ENCODE measurements around the gene FKBP10. TPM values are rescaled to one million over a fixed set of nuclear protein-coding genes. Genes with fewer than 3 reads are reported as not detected.

Gene FKBP10
- total RNA-seq, 2 experiments from 2014 or later, result not detected

DNA sequence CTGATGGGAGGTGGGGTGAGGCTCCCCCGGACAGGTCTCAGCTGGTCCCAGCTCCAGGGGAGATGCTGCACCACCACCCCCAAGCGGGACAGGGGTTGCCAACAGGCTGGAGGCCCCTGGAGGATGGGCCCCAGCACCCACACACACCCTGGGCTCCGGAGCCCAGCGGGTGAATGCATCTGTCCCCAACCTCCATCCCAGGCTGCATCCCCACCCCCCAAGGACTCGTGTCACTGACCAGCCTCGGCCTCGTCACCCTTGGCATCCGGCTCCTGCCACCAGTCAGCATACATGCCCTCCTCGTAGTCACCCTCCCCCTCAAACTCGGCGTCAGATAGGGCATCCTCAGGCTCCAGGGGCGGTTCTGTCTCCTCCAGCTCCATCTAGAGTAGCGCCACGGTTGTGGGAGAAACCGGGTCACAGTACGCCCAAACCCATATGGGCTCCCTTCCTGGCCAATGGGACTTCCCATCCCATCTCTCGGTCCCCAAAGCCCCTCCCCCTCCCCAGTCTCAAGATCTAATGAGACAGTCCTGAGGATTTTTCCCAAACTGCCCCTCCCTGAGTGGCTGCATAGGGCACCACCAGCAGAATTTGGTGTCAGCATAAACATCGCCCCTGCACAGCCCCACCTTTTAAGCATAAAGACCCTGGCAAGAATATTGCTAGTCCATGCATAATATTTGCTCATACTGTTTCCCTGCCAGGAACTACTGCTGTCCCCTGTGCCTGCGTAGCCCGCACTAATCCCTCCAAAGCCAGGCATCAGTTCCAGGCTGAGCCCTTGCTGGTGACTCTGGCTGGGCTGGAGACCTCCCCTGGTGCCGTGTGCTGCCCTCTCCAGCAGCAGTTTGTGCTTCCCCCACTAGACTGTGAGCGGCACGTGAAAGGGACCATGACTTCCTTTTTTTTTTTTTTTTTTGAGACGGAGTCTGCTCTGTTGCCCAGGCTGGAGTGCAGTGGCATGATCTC is 9.5 kb upstream of the FKBP10 start:
- intact Hi-C loops (cut with DNase I, micrococcal nuclease), result no loop called here

DNA sequence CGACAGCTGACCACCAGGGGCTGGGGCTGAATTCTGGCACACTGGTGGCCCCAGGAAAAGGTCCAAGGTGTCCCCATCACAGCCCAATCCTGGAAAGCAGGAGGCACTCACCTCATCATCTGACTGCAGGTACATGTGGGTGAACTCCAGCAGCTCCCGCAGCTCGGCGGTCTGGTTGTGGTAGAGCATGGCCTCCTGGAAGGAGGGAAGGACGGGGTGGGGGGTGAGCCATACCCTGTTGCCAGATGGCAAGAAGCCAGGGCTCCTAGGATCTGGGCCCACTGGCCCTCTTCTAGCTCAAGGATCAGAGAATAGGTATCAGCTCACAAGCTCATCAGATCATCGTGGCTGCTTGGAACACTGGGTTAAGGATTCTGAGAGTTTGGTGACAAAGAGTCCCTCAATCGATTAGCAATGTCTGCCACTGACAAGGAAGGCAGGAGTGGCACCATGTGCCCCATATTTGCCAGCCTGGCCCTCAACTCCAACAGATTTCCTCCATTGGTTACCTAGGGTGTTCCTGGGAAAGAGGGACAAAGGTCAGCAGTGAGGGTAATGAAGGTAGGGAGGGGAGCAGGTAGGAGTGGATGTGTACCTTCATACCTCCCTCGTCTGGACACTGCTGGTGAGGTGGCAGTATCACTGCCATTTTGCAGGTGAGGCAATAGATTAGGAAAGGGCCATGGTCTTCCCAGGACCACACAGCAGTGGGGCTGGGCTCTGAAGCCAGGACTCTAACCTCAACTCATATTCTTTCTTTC is 5.9 kb upstream of the FKBP10 start:
- ATAC-seq (ENCODE audit: poor library complexity) (no peak), DNase-seq (no peak)
- Mint-ChIP-seq H3K9me3 (no peaks in the 10 kb centered on the region), H3K4me1 (ENCODE audit: low read depth) (peaks cover 14% of the 10 kb centered on the region), H3K27me3 (no peaks in the 10 kb centered on the region), H3K4me3 (no peak overlapping the region), H3K36me3 (ENCODE audit: low read depth) (peaks cover 7% of the 10 kb centered on the region), H3K27ac (no peak overlapping the region)
- ChIA-PET CTCF (no interaction called here), POLR2A (no interaction called here)
- intact Hi-C loops (cut with DNase I, micrococcal nuclease), result no loop called here
- H3K27me3 ChIP-seq (ENCODE audit: control insufficient read depth in 1 of 2, insufficient read depth in 2 of 2, low read length in 2 of 2), result no peaks in the 10 kb centered on the region
- TF ChIP-seq, protein P1, sequence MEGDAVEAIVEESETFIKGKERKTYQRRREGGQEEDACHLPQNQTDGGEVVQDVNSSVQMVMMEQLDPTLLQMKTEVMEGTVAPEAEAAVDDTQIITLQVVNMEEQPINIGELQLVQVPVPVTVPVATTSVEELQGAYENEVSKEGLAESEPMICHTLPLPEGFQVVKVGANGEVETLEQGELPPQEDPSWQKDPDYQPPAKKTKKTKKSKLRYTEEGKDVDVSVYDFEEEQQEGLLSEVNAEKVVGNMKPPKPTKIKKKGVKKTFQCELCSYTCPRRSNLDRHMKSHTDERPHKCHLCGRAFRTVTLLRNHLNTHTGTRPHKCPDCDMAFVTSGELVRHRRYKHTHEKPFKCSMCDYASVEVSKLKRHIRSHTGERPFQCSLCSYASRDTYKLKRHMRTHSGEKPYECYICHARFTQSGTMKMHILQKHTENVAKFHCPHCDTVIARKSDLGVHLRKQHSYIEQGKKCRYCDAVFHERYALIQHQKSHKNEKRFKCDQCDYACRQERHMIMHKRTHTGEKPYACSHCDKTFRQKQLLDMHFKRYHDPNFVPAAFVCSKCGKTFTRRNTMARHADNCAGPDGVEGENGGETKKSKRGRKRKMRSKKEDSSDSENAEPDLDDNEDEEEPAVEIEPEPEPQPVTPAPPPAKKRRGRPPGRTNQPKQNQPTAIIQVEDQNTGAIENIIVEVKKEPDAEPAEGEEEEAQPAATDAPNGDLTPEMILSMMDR (IDR thresholded peaks at IDR 0.05), result no peak
- no peaks in the 10 kb centered on the region for H3K9me3 ChIP-seq (ENCODE audit: control insufficient read depth in 1 of 2, insufficient read depth in 1 of 2, low read length in 2 of 2)
- H3K4me3 ChIP-seq (ENCODE audit: low read length), result no peak overlapping the region
- H3K4me1 ChIP-seq (ENCODE audit: insufficient read depth, low read length), result peaks cover 22% of the 10 kb centered on the region
- H3K36me3 ChIP-seq (ENCODE audit: insufficient read depth, low read length), result no peaks in the 10 kb centered on the region
- no peak overlapping the region for H3K27ac ChIP-seq (ENCODE audit: low read depth in 1 of 2, low read length in 2 of 2)

More for the DNA sequence above, 9.5 kb upstream of the FKBP10 start:
- Histone ChIP-seq H3K4me3 (ENCODE audit: low read length) (no peak overlapping the region), H3K9me3 (ENCODE audit: control insufficient read depth in 1 of 2, insufficient read depth in 1 of 2, low read length in 2 of 2) (no peaks in the 10 kb centered on the region), H3K36me3 (ENCODE audit: insufficient read depth, low read length) (no peaks in the 10 kb centered on the region), H3K4me1 (ENCODE audit: insufficient read depth, low read length) (peaks cover 12% of the 10 kb centered on the region), H3K27ac (ENCODE audit: low read depth in 1 of 2, low read length in 2 of 2) (no peak overlapping the region), H3K27me3 (ENCODE audit: control insufficient read depth in 1 of 2, insufficient read depth in 2 of 2, low read length in 2 of 2) (no peaks in the 10 kb centered on the region)
- Mint-ChIP-seq H3K27me3 (peaks cover 5% of the 10 kb centered on the region), H3K4me3 (no peak overlapping the region), H3K9me3 (no peaks in the 10 kb centered on the region), H3K36me3 (ENCODE audit: low read depth) (no peaks in the 10 kb centered on the region), H3K4me1 (ENCODE audit: low read depth) (peaks cover 5% of the 10 kb centered on the region), H3K27ac (no peak overlapping the region)
- POLR2A ChIA-PET, result no interaction called here
- ATAC-seq (ENCODE audit: poor library complexity) (no peak), DNase-seq (no peak)
- CTCF ChIA-PET, result no interaction called here
- TF ChIP-seq, protein P1 (IDR thresholded peaks at IDR 0.05), result no peak

DNA sequence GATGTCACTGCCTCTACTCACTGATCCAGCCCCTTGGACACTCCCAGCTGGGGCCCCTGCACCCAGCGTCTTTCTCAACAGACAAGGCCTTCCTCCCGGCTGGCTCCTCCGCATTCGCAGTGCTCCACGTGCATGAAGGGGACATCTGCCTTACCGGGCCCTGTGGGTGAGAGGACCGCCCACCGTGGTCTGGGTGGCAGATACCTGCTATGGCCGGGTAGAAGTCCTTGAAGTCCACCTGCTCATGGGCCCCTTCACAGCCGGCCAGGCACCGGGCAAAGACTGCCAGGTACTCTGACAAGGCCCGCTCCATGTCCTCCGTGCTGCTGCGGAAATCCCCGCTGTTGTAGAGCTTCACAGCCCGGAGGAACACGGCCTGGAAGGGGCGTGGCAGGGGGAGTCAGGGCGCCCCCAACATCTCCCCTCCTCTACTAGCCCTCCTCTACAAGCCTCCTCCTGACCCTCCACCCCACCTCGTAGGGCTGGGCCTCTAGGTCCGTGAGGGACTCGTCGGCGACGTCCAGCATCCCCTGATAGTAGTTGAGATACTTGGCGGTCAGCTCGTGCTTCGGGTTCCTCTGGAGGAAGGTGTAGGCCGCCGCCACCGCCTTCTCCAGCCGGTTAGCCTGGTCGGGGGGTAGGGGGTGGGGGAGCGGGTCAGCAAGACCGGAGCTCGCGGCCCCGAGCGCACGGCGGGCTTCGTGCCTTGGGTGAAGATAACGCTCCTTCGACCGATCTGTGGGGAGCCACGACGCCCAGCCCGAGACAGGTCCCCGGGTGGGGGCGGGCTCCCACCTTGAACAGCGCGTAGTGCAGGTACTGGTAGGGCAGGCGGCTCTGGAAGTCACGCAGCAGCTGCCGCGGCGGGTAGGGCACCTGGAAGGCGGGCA is 1.9 kb upstream of the FKBP10 start:
- Mint-ChIP-seq H3K4me3 (peak overlapping the region; percentile 68), H3K4me1 (ENCODE audit: low read depth) (peaks cover 22% of the 10 kb centered on the region), H3K27me3 (no peaks in the 10 kb centered on the region), H3K9me3 (no peaks in the 10 kb centered on the region), H3K36me3 (ENCODE audit: low read depth) (peaks cover 10% of the 10 kb centered on the region), H3K27ac (no peak overlapping the region)
- H3K27ac ChIP-seq (ENCODE audit: low read depth in 1 of 2, low read length in 2 of 2), result no peak overlapping the region
- ChIA-PET CTCF (interaction anchor here (0.9 to 1.5 kb wide), 6 partner anchors 10 to 73 kb away, joined by 3 to 15 read pairs (median 6); partner anchors contain the start of gene KLHL11), POLR2A (interaction anchor here (0.6 to 2.8 kb wide), 16 partner anchors 9 to 156 kb away, joined by 3 to 24 read pairs (median 4); partner anchors contain the start of genes ACLY, CNP, EIF1 and JUP)
- DNase-seq (peak in 1 of 14 experiments; percentile 42), ATAC-seq (ENCODE audit: poor library complexity) (peak; percentile 53)
- no peaks in the 10 kb centered on the region for H3K9me3 ChIP-seq (ENCODE audit: control insufficient read depth in 1 of 2, insufficient read depth in 1 of 2, low read length in 2 of 2)
- peaks cover 34% of the 10 kb centered on the region for H3K4me1 ChIP-seq (ENCODE audit: insufficient read depth, low read length)
- H3K36me3 ChIP-seq (ENCODE audit: insufficient read depth, low read length), result no peaks in the 10 kb centered on the region
- peak overlapping the region; percentile 60 for H3K4me3 ChIP-seq (ENCODE audit: low read length)
- H3K27me3 ChIP-seq (ENCODE audit: control insufficient read depth in 1 of 2, insufficient read depth in 2 of 2, low read length in 2 of 2), result no peaks in the 10 kb centered on the region
- TF ChIP-seq, protein P1 (IDR thresholded peaks at IDR 0.05), result no peak
- intact Hi-C loops (cut with DNase I, micrococcal nuclease), result loop anchor here (2.0 kb wide), 2 partner anchors 72 to 992 kb away; no protein-coding TSS in a partner anchor
